HEK293 (cell line): Measurements from ENCODE around the gene SRRM5.

Source experiments
- BCL11A ChIP-seq: fragments of 450-650 bp; formaldehyde crosslinking; IDR thresholded peaks from 2 replicates; pipeline ENCODE4 v1.5.1; 2016; ENCODE audit warnings: low read depth, missing biosample characterization, missing genetic modification characterization
- IKZF3 ChIP-seq: fragments of 450-650 bp; IDR thresholded peaks from 2 replicates; pipeline ENCODE4 v1.5.0; 2018; ENCODE audit warnings: missing biosample characterization, mild to moderate bottlenecking, missing genetic modification characterization, moderate library complexity
- SCRT2 ChIP-seq: fragments of 450-650 bp; formaldehyde crosslinking; IDR thresholded peaks from 2 replicates; pipeline ENCODE4 v1.5.1; 2016; ENCODE audit warnings: missing biosample characterization, missing genetic modification characterization
- SP2 ChIP-seq: fragments of 450-650 bp; formaldehyde crosslinking; IDR thresholded peaks from 2 replicates; pipeline ENCODE4 v1.5.1; 2016; ENCODE audit warnings: missing biosample characterization, missing genetic modification characterization
- YY2 ChIP-seq: fragments of 450-650 bp; formaldehyde crosslinking; IDR thresholded peaks from 2 replicates; pipeline ENCODE4 v1.5.1; 2016; ENCODE audit warnings: missing biosample characterization, missing genetic modification characterization
- ZBTB48 ChIP-seq: fragments of 450-650 bp; formaldehyde crosslinking; IDR thresholded peaks from 2 replicates; pipeline ENCODE4 v1.5.1; 2016; ENCODE audit warnings: missing biosample characterization, missing genetic modification characterization
- ZBTB49 ChIP-seq: fragments of 450-650 bp; formaldehyde crosslinking; IDR thresholded peaks from 2 replicates; pipeline ENCODE4 v1.5.1; 2016; ENCODE audit warnings: missing biosample characterization, missing genetic modification characterization, low read depth
- ZBTB7A ChIP-seq: fragments of 450-650 bp; formaldehyde crosslinking; IDR thresholded peaks from 2 replicates; pipeline ENCODE4 v1.5.1; 2016; ENCODE audit warnings: low read depth, missing biosample characterization, missing genetic modification characterization
- ZFHX2 ChIP-seq: fragments of 450-650 bp; formaldehyde crosslinking; conservative IDR thresholded peaks from 2 replicates; pipeline ENCODE4 v1.5.1; 2016; ENCODE audit warnings: missing biosample characterization, missing genetic modification characterization
- ZNF121 ChIP-seq: fragments of 450-650 bp; formaldehyde crosslinking; IDR thresholded peaks from 2 replicates; pipeline ENCODE4 v1.5.1; 2016; ENCODE audit warnings: missing biosample characterization, missing genetic modification characterization
- ZNF133 ChIP-seq: fragments of 450-650 bp; formaldehyde crosslinking; IDR thresholded peaks from 2 replicates; pipeline ENCODE4 v1.5.1; 2016; ENCODE audit warnings: missing biosample characterization, missing genetic modification characterization
- ZNF138 ChIP-seq: fragments of 450-650 bp; formaldehyde crosslinking; IDR thresholded peaks from 2 replicates; pipeline ENCODE4 v1.5.1; 2016; ENCODE audit warnings: missing biosample characterization, missing genetic modification characterization, borderline replicate concordance
- ZNF302 ChIP-seq: fragments of 450-650 bp; formaldehyde crosslinking; IDR thresholded peaks from 2 replicates; pipeline ENCODE4 v1.5.1; 2016; ENCODE audit warnings: missing biosample characterization, missing genetic modification characterization, low read depth
- ZNF404 ChIP-seq: fragments of 450-650 bp; formaldehyde crosslinking; IDR thresholded peaks from 2 replicates; pipeline ENCODE4 v1.5.1; 2017; ENCODE audit warnings: missing biosample characterization, missing genetic modification characterization
- ZNF426 ChIP-seq: fragments of 450-650 bp; formaldehyde crosslinking; IDR thresholded peaks from 2 replicates; pipeline ENCODE4 v1.5.1; 2017; ENCODE audit warnings: missing biosample characterization, missing genetic modification characterization, mild to moderate bottlenecking, inconsistent platforms, moderate library complexity
- ZNF544 ChIP-seq: fragments of 450-650 bp; formaldehyde crosslinking; IDR thresholded peaks from 2 replicates; pipeline ENCODE4 v1.5.0; 2017; ENCODE audit warnings: missing biosample characterization, missing genetic modification characterization
- ZNF548 ChIP-seq: fragments of 450-650 bp; formaldehyde crosslinking; IDR thresholded peaks from 2 replicates; pipeline ENCODE4 v1.5.1; 2016; ENCODE audit warnings: missing biosample characterization, missing genetic modification characterization
- ZNF558 ChIP-seq: fragments of 450-650 bp; formaldehyde crosslinking; IDR thresholded peaks from 2 replicates; pipeline ENCODE4 v1.5.1; 2016; ENCODE audit warnings: missing biosample characterization, missing genetic modification characterization
- ZNF561 ChIP-seq: fragments of 450-650 bp; IDR thresholded peaks from 2 replicates; pipeline ENCODE4 v1.5.1; 2018; ENCODE audit warnings: missing biosample characterization, missing genetic modification characterization, borderline replicate concordance
- ZNF585B ChIP-seq: fragments of 450-650 bp; formaldehyde crosslinking; IDR thresholded peaks from 2 replicates; pipeline ENCODE4 v1.5.1; 2016; ENCODE audit warnings: missing biosample characterization, missing genetic modification characterization
- ZNF623 ChIP-seq: fragments of 450-650 bp; formaldehyde crosslinking; IDR thresholded peaks from 2 replicates; pipeline ENCODE4 v1.5.1; 2016; ENCODE audit warnings: missing biosample characterization, missing genetic modification characterization
- ZNF777 ChIP-seq: fragments of 450-650 bp; formaldehyde crosslinking; IDR thresholded peaks from 2 replicates; pipeline ENCODE4 v1.5.1; 2017; ENCODE audit warnings: missing biosample characterization, missing genetic modification characterization, borderline replicate concordance
- ZNF791 ChIP-seq: fragments of 450-650 bp; formaldehyde crosslinking; IDR thresholded peaks from 2 replicates; pipeline ENCODE4 v1.5.1; 2016; ENCODE audit warnings: missing biosample characterization, missing genetic modification characterization
- ZNF843 ChIP-seq: fragments of 450-650 bp; formaldehyde crosslinking; IDR thresholded peaks from 2 replicates; pipeline ENCODE4 v1.5.1; 2016; ENCODE audit warnings: missing biosample characterization, missing genetic modification characterization
- ZSCAN4 ChIP-seq: fragments of 450-650 bp; formaldehyde crosslinking; IDR thresholded peaks from 2 replicates; pipeline ENCODE4 v1.5.1; 2017; ENCODE audit warnings: missing biosample characterization, missing genetic modification characterization
- TF ChIP-seq, protein P1 (sequence below): fragments of 450-650 bp; formaldehyde crosslinking; optimal IDR thresholded peaks from 2 replicates; pipeline ENCODE3; 2016; ENCODE audit warnings: missing biosample characterization, mild to moderate bottlenecking, missing genetic modification characterization
- TF ChIP-seq, protein P2 (sequence below): fragments of 450-650 bp; formaldehyde crosslinking; IDR thresholded peaks from 2 replicates; pipeline ENCODE4 v1.5.1; 2016; ENCODE audit warnings: missing biosample characterization, missing genetic modification characterization
- TF ChIP-seq, protein P3 (sequence below): sonication (generic); formaldehyde crosslinking; IDR thresholded peaks from 2 replicates; pipeline ENCODE4 v1.8.1; 2022; ENCODE audit warnings: mild to moderate bottlenecking, moderate library complexity, missing genetic modification reagents
- TF ChIP-seq, protein P4 (sequence below): fragments of 450-650 bp; formaldehyde crosslinking; IDR thresholded peaks from 2 replicates; pipeline ENCODE4 v1.5.1; 2016; ENCODE audit warnings: missing biosample characterization, missing genetic modification characterization, borderline replicate concordance

SRRM5 gene

GRCh38 chr19:43651758-43652545, 40.1 kb downstream of the SRRM5 start (continued):
- TF ChIP-seq, protein P1, sequence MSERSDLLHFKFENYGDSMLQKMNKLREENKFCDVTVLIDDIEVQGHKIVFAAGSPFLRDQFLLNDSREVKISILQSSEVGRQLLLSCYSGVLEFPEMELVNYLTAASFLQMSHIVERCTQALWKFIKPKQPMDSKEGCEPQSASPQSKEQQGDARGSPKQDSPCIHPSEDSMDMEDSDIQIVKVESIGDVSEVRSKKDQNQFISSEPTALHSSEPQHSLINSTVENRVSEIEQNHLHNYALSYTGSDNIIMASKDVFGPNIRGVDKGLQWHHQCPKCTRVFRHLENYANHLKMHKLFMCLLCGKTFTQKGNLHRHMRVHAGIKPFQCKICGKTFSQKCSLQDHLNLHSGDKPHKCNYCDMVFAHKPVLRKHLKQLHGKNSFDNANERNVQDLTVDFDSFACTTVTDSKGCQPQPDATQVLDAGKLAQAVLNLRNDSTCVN (tag by site-specific recombination): no peak
- TF ChIP-seq ZBTB48 (tag by site-specific recombination) (no peak), ZNF121 (tag by site-specific recombination) (peak; percentile 97), YY2 (tag by site-specific recombination) (no peak), ZNF777 (tag by site-specific recombination) (no peak), ZBTB49 (tag by site-specific recombination) (no peak), ZNF138 (tag by site-specific recombination) (no peak), SCRT2 (tag by site-specific recombination) (no peak), ZNF585B (tag by site-specific recombination) (no peak), ZSCAN4 (tag by site-specific recombination) (no peak), BCL11A (tag by site-specific recombination) (no peak), SP2 (tag by site-specific recombination) (no peak), ZNF548 (tag by site-specific recombination) (no peak), ZNF426 (tag by site-specific recombination) (no peak), ZFHX2 (tag by site-specific recombination) (no peak), ZNF558 (tag by site-specific recombination) (peak; percentile 17; the same call in 1 of the 2 replicates), IKZF3 (tag by site-specific recombination) (peak; percentile 59; the same call in 1 of the 2 replicates), ZNF843 (tag by site-specific recombination) (no peak), ZNF623 (tag by site-specific recombination) (no peak), ZNF791 (tag by site-specific recombination) (no peak), ZNF404 (tag by site-specific recombination) (no peak), ZNF302 (tag by site-specific recombination) (no peak), ZBTB7A (tag by site-specific recombination) (no peak), ZNF561 (tag by site-specific recombination) (peak; percentile 89), ZNF133 (tag by site-specific recombination) (no peak), ZNF544 (tag by site-specific recombination) (no peak)
- TF ChIP-seq, protein P2, sequence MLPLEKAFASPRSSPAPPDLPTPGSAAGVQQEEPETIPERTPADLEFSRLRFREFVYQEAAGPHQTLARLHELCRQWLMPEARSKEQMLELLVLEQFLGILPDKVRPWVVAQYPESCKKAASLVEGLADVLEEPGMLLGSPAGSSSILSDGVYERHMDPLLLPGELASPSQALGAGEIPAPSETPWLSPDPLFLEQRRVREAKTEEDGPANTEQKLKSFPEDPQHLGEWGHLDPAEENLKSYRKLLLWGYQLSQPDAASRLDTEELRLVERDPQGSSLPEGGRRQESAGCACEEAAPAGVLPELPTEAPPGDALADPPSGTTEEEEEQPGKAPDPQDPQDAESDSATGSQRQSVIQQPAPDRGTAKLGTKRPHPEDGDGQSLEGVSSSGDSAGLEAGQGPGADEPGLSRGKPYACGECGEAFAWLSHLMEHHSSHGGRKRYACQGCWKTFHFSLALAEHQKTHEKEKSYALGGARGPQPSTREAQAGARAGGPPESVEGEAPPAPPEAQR: 0 out of 2 replicates have a peak, but pooled peaks have one; percentile 9
- TF ChIP-seq, protein P3, sequence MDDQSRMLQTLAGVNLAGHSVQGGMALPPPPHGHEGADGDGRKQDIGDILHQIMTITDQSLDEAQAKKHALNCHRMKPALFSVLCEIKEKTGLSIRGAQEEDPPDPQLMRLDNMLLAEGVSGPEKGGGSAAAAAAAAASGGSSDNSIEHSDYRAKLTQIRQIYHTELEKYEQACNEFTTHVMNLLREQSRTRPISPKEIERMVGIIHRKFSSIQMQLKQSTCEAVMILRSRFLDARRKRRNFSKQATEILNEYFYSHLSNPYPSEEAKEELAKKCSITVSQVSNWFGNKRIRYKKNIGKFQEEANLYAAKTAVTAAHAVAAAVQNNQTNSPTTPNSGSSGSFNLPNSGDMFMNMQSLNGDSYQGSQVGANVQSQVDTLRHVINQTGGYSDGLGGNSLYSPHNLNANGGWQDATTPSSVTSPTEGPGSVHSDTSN (CRISPR knock-in tag): no peak
- TF ChIP-seq, protein P4, sequence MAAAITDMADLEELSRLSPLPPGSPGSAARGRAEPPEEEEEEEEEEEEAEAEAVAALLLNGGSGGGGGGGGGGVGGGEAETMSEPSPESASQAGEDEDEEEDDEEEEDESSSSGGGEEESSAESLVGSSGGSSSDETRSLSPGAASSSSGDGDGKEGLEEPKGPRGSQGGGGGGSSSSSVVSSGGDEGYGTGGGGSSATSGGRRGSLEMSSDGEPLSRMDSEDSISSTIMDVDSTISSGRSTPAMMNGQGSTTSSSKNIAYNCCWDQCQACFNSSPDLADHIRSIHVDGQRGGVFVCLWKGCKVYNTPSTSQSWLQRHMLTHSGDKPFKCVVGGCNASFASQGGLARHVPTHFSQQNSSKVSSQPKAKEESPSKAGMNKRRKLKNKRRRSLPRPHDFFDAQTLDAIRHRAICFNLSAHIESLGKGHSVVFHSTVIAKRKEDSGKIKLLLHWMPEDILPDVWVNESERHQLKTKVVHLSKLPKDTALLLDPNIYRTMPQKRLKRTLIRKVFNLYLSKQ (tag by site-specific recombination): no peak
